AG04450 (cell line): ENCODE data around the gene ZCCHC14. TPM values are rescaled to one million over a fixed set of nuclear protein-coding genes. Genes with fewer than 3 reads are reported as not detected.
A peak's percentile ranks its signal among the peaks of the same experiment; 100 is the strongest.
"Not testable (repeated sequence)": the region's sequence is repeated elsewhere in the genome, so short reads cannot be mapped to it uniquely, and the experiment has no call there.

ENCODE experiments used
- CTCF ChIA-PET: fragments of 300-600, 350-600 bp; formaldehyde crosslinking; extraction: SDS; loops from one replicate; lab custom pipeline; 2022; ENCODE audit warnings: antibody characterized with exemption, inconsistent platforms; lab: Charles Lee
- POLR2A ChIA-PET: fragments of 350-600 bp; formaldehyde crosslinking; extraction: SDS; loops from one replicate; lab custom pipeline; 2021; ENCODE audit warnings: antibody characterized with exemption, inconsistent platforms; lab: Yijun Ruan, JAX
- DNase-seq: peaks from one replicate; pipeline ENCODE4 v3.0.0-alpha.2; 2011; ENCODE audit warnings: low read depth, low spot score
- H3K27ac ChIP-seq: one replicate; pipeline ENCODE4 v1.5.1; 2012; ENCODE audit warnings: low read depth, low read length, control low read depth
- H3K27me3 ChIP-seq: one replicate; pipeline ENCODE4 v1.6.0; 2012; ENCODE audit warnings: low read length; ENCODE audit not compliant: control insufficient read depth, insufficient read depth
- H3K4me3 ChIP-seq: 2 replicates; pipeline ENCODE4 v1.5.1; 2011; ENCODE audit warnings: mild to moderate bottlenecking, low read depth, low read length, control low read depth
- H3K9me3 ChIP-seq: 2 replicates; pipeline ENCODE4 v1.5.1; 2012; ENCODE audit warnings: low read length; ENCODE audit not compliant: control insufficient read depth, insufficient read depth
- polyA plus RNA-seq: library from polyadenylated mRNA; depleted of rRNA; stranded (reverse); fragments of >200 nt; gene quantifications from 2 replicates; pipeline ENCODE4 v1.2.3, GENCODE V29; 2011
- TF ChIP-seq, protein P1 (sequence below): IDR thresholded peaks from 2 replicates; pipeline ENCODE4 v1.5.1; 2011; ENCODE audit warnings: low read depth, low read length, control low read depth, inconsistent platforms

Gene ZCCHC14
- polyA plus RNA-seq, 1 experiment = 6.2 TPM

GRCh38 chr16:87516361-87516760, 23.5 kb upstream of the ZCCHC14 start:
- ChIA-PET POLR2A (no interaction called here), CTCF (no interaction called here)
- Histone ChIP-seq H3K27ac (no peak overlapping the region), H3K9me3 (no peaks in the 10 kb centered on the region), H3K27me3 (no peaks in the 10 kb centered on the region), H3K4me3 (no peak overlapping the region)
- TF ChIP-seq, protein P1, sequence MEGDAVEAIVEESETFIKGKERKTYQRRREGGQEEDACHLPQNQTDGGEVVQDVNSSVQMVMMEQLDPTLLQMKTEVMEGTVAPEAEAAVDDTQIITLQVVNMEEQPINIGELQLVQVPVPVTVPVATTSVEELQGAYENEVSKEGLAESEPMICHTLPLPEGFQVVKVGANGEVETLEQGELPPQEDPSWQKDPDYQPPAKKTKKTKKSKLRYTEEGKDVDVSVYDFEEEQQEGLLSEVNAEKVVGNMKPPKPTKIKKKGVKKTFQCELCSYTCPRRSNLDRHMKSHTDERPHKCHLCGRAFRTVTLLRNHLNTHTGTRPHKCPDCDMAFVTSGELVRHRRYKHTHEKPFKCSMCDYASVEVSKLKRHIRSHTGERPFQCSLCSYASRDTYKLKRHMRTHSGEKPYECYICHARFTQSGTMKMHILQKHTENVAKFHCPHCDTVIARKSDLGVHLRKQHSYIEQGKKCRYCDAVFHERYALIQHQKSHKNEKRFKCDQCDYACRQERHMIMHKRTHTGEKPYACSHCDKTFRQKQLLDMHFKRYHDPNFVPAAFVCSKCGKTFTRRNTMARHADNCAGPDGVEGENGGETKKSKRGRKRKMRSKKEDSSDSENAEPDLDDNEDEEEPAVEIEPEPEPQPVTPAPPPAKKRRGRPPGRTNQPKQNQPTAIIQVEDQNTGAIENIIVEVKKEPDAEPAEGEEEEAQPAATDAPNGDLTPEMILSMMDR = no peak
- DNase-seq = no peak

DNA sequence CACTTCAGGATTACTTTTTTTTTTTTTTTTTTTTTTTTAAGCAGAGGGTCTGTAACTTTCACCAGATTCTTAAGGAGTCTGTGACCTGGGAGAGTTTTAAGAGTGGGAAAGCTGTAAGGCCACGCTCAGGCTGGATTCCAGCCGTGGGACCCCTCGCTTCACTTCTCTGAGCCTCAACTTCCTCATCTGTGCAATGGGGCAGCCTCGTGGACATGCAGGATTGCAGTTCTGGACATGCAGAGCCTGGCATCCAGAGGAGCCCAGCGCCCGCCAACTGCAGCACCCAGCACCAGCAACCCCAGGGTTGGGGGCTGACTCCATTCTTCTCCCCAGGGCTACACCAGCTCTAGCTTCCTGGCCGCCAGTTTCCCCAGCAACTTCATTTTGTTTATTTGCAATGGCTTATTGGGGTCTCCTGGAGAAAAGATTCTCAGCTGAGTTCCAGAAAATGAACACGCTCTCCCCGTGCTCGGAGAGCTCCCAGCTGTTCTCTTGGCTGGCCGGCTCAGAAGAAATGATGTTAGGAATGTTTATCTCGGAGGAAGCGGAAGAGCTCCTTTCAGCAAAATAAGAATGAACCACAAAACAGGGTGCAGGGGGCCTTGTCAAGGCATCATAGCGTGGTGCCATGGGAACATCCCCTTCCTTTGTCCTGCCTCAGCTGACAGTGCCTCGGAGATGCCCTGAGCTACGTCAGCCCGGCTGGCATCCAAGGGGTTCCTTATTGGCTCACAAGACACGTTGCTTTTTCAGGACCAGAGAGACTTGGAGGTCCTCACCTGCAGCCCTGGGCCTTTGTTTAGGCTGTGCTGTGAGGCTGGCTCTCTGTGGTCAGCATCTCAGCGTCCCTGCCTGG, 22.9 kb upstream of the ZCCHC14 start:
- Histone ChIP-seq H3K27me3 (peaks cover 2% of the 10 kb centered on the region), H3K27ac (peak overlapping the region; percentile 21), H3K9me3 (no peaks in the 10 kb centered on the region), H3K4me3 (no peak overlapping the region)
- TF ChIP-seq, protein P1 = no peak
- DNase-seq = no peak
- ChIA-PET CTCF (no interaction called here), POLR2A (interaction anchor here (0.6 kb wide), 1 partner anchor 69 kb away, joined by 3 read pairs; no protein-coding TSS in a partner anchor)

GRCh38 chr16:87509778-87510177, 17.0 kb upstream of the ZCCHC14 start:
- POLR2A ChIA-PET, DNase-seq, H3K27ac ChIP-seq, H3K9me3 ChIP-seq, CTCF ChIA-PET, H3K4me3 ChIP-seq: not testable (repeated sequence)
- H3K27me3 ChIP-seq = peaks cover 20% of the 10 kb centered on the region

DNA sequence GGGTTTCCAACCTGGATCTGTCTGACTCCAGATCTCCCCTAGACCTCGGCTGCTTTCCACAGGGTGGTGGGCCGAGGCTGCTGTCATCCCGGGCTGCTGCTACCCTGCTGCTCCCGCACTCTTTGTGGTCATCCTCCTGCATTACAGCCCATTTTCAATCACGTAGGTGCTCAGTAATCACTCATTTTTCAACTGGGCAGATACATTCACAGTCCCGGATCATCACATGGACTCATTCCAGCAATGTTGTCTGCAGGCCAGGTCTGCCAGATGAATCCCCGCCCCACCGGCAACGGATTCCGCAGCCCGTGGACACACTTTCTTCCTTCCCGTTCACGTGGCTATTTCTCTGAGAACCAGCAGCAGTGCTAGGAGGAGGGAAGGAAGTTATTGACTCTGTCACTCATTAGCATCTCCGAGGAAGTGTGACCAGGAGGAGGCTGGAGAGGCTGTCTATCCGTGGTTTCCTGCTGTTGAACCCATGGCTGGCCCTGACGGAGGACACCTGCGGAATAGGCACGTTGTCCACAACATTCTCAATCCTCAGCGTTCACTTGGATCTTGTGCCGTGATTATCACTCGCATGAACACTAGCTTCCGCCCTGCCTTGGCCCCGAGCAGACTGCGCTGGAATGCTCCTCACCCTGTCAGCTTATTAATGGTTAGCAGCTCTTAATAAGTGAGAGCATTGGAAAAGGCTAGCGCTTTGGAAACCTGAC, 14.7 kb upstream of the ZCCHC14 start:
- no peak overlapping the region for H3K4me3 ChIP-seq
- TF ChIP-seq, protein P1 = no peak
- H3K27me3 ChIP-seq = peaks cover 23% of the 10 kb centered on the region
- H3K9me3 ChIP-seq = no peaks in the 10 kb centered on the region; the same call in 1 of the 2 replicates
- no peak overlapping the region for H3K27ac ChIP-seq
- no peak for DNase-seq
- ChIA-PET POLR2A (no interaction called here), CTCF (no interaction called here)

DNA sequence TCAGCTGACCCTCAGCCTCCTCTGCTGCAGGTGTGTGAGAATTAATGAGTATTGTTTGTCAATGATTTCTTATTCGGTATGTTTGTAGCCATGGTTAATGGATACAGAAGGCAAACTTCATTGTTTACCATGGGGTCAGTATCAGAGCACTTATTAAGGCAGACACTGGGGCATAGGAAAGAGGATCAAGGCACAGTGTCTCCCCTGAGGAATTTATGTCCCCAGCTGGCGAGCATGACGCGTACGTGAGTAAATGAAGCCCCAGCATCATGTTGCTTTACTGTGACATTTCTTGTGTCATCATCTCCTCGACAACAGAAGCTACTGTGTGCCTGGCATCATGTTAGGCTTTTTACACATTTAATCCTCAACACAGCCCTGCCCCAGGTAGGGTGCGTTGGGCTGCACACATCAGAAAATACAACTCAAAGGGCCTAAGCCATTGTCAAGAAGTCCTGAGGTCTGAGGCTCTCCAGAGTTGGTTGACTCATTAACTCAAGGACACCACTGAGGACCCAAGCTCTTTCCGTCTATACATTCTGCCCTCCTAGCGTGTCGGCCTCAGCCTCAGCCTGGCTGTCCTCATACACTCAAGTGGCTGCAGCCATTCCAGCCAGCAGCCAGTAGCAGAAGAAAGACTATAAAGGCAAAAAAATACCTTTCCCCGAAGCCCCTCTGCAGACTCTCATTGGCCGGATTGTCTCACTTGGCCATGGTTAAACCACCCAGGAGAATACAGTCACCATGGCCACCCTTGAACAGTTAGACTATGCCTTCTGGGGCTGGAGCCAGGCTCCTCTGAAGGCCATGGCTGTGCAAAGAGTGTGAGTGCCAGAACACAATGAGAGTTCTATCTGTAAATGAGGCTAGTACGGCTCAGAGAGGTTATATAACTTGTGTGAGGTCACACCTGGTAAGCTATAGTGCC, 13.9 kb upstream of the ZCCHC14 start:
- H3K9me3 ChIP-seq = no peaks in the 10 kb centered on the region; the same call in 1 of the 2 replicates
- peaks cover 23% of the 10 kb centered on the region for H3K27me3 ChIP-seq
- POLR2A ChIA-PET = no interaction called here
- CTCF ChIA-PET = interaction anchor here (0.6 to 1.3 kb wide), 2 partner anchors 44 to 269 kb away, joined by 3 read pairs; no protein-coding TSS in a partner anchor
- no peak for DNase-seq
- H3K27ac ChIP-seq = no peak overlapping the region
- TF ChIP-seq, protein P1 = no peak
- H3K4me3 ChIP-seq = no peak overlapping the region
